Omental fat pad (tissue), 4 donors: ENCODE results near the gene CACFD1. TPM values are rescaled to one million over a fixed set of nuclear protein-coding genes. Genes with fewer than 3 reads are reported as not detected.
"Not testable (repeated sequence)": the region's sequence is repeated elsewhere in the genome, so short reads cannot be mapped to it uniquely, and the experiment has no call there.

Source experiments
- ATAC-seq: fragments of 150-250 bp; one replicate; pipeline ENCODE4 v1.9.1; 2016; ENCODE audit warnings: mild to moderate bottlenecking, moderate library complexity; ENCODE audit not compliant: low FRiP score
- DNase-seq: peaks from one replicate; pipeline ENCODE4 v3.0.0-alpha.2; 2019; ENCODE audit warnings: low spot score
- total RNA-seq, 4 donors: library from RNA; depleted of rRNA; stranded (reverse); fragments of >200 nt; gene quantifications; one replicate each; pipeline ENCODE4 v1.1.0, GENCODE V29; 2016
- TF ChIP-seq, protein P1 (sequence below), 3 donors: fragments of 450-650 bp; IDR thresholded peaks; one replicate each; pipeline ENCODE4 v1.5.1; 2016 to 2017; ENCODE audit warnings: antibody characterized with exemption in 3 of 3, mild to moderate bottlenecking in 3 of 3, moderate library complexity in 2 of 3

The CACFD1 gene
- total RNA-seq, 4 donors from 2014 or later: 2.7 to 6.9 (median 4.8) TPM

DNA sequence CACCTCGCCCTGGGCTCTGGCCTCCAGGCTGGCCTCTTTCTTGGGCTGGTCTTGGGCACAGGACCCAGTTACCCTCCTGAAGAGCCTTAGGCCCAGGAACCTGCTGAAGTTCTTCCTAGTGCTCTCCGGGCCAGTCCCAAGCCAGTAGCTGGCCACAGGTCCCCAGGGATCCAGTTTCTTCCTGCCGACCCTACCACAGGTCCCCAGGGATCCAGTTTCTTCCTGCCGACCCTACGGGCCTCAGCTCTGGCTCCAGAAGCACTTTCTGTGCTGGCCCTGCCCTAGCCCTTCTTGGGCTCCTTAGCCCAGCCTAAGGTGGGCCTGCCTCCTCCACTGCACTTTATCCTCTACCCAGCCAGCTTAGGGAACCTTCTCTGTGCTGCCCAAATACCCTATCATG is 18.2 kb upstream of the CACFD1 start:
- no peak for DNase-seq
- TF ChIP-seq, protein P1, sequence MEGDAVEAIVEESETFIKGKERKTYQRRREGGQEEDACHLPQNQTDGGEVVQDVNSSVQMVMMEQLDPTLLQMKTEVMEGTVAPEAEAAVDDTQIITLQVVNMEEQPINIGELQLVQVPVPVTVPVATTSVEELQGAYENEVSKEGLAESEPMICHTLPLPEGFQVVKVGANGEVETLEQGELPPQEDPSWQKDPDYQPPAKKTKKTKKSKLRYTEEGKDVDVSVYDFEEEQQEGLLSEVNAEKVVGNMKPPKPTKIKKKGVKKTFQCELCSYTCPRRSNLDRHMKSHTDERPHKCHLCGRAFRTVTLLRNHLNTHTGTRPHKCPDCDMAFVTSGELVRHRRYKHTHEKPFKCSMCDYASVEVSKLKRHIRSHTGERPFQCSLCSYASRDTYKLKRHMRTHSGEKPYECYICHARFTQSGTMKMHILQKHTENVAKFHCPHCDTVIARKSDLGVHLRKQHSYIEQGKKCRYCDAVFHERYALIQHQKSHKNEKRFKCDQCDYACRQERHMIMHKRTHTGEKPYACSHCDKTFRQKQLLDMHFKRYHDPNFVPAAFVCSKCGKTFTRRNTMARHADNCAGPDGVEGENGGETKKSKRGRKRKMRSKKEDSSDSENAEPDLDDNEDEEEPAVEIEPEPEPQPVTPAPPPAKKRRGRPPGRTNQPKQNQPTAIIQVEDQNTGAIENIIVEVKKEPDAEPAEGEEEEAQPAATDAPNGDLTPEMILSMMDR (IDR thresholded peaks at IDR 0.05): no peak
- no peak for ATAC-seq

GRCh38 chr9:133443248-133443647 is 16.5 kb upstream of the CACFD1 start:
- ATAC-seq: no peak
- DNase-seq: no peak
- TF ChIP-seq, protein P1 (IDR thresholded peaks at IDR 0.05): no peak

GRCh38 chr9:133443982-133444381 is 15.8 kb upstream of the CACFD1 start:
- DNase-seq: no peak
- no peak for ATAC-seq
- TF ChIP-seq, protein P1 (IDR thresholded peaks at IDR 0.05): no peak

DNA sequence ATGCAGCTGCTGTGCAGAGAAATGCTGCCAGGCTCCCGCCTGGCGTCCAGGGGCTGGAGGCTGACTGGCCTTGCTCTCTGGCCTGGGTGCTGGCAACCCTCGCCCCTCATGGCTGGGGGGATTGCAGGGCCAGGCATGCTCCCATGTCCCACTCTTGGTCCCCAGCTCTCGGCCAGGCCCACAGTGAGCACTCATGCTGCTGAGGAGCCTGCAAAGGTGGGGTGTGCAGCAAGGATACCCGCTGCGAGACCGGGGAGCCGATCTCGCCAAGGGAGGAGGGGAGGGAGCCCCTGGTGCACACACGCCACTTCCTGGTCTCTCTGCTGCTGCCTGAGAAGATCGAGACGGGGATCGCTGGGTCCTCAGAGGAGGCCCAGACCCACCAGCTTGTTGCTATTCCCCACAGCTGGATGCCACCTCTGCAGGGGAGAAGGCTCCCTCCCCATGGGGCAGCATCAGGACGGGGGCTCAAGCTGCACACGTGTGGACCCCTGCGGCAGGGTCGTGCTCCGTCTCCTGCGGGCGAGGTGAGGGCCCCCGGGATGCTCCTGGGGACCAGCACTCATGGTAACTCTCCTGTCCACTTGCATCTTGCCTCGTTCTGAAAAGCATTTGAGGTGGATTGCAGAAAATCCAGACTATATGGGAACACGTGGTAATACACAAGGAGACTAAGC is 14.3 kb upstream of the CACFD1 start:
- ATAC-seq (no peak), DNase-seq (no peak)
- TF ChIP-seq, protein P1 (IDR thresholded peaks at IDR 0.05): no peak

- TF ChIP-seq, protein P1 (IDR thresholded peaks at IDR 0.05): no peak
- no peak for DNase-seq
- no peak for ATAC-seq
Observed at GRCh38 chr9:133448487-133448972, 11.2 kb upstream of the CACFD1 start.

DNA sequence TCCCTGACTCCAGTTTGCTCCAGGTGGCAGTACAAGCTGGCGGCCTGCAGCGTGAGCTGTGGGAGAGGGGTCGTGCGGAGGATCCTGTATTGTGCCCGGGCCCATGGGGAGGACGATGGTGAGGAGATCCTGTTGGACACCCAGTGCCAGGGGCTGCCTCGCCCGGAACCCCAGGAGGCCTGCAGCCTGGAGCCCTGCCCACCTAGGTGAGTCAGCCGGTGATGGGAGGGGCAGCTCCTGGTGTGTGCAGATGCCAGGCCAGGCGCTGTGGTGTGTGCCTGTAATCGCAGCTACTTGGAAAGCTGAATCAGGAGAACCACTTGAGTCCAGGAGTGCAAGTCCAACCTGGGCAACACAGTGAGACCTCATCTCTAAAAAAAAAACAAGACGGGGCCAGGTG is 10.0 kb upstream of the CACFD1 start:
- ATAC-seq: peak; percentile 68

DNA sequence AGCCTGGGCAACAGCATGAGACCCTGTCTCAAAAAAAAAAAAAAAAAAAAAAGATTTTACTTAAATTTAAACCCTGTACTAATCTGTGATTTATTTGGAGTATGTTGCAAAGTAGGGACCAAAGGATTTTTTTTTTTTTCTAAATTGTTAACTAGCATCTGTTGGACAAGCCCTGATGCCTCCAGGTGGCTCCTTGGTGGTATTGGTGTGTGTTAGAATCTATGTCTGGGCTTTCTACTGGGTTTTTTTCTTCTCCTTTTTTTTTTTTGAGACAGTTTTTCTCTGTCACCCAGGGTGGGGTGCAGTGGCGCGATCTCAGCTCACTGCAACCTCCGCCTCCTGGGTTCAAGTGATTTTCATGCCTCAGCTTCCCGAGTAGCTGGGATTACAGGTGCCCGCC is 7.9 kb upstream of the CACFD1 start:
- ATAC-seq: not testable (repeated sequence)

More for the DNA sequence above, 10.0 kb upstream of the CACFD1 start:
- DNase-seq: no peak
- TF ChIP-seq, protein P1 (IDR thresholded peaks at IDR 0.05): no peak

More for the DNA sequence above, 7.9 kb upstream of the CACFD1 start:
- DNase-seq: not testable (repeated sequence)
